CD14-positive monocyte (primary cell): Measurements from ENCODE around the gene ZNF22. TPM values are rescaled to one million over a fixed set of nuclear protein-coding genes. Genes with fewer than 3 reads are reported as not detected.

Experiments used
- DNase-seq, 3 donors: peaks; one replicate each; pipeline ENCODE4 v3.0.0-alpha.2; 2011 to 2022
- H2AFZ ChIP-seq: 2 replicates; pipeline ENCODE4 v1.6.0; 2012; ENCODE audit warnings: mild to moderate bottlenecking, low read depth, low read length, inconsistent platforms; ENCODE audit not compliant: insufficient read depth, poor library complexity, severe bottlenecking
- H3K27ac ChIP-seq, 2 donors: 1 replicate in 1 of 2; 2 replicates in 1 of 2; pipeline ENCODE4 v1.5.1; 2012 to 2013; ENCODE audit warnings: low read length in 2 of 2, control low read depth in 1 of 2, inconsistent platforms in 1 of 2, low read depth in 1 of 2, mild to moderate bottlenecking in 1 of 2
- H3K27me3 ChIP-seq, 2 donors: one replicate each; pipeline versions ENCODE4 v1.6.0 to v1.6.1; 2011 to 2013; ENCODE audit warnings: low read length in 2 of 2; ENCODE audit not compliant: control insufficient read depth in 2 of 2, insufficient read depth in 2 of 2
- H3K36me3 ChIP-seq, 2 donors: replicated peaks in 1 of 2; 1 replicate in 1 of 2; 2 replicates in 1 of 2; pipeline versions ENCODE4 v1.5.1 to v1.6.1; 2012 to 2013; ENCODE audit warnings: low read length in 2 of 2, control low read depth in 1 of 2, inconsistent platforms in 1 of 2, mild to moderate bottlenecking in 1 of 2; ENCODE audit not compliant: insufficient read depth in 2 of 2, control insufficient read depth in 1 of 2
- H3K4me1 ChIP-seq, 2 donors: 1 replicate in 1 of 2; 2 replicates in 1 of 2; pipeline versions ENCODE4 v1.5.1 to v1.6.1; 2012 to 2013; ENCODE audit warnings: low read length in 2 of 2, control low read depth in 1 of 2, inconsistent platforms in 1 of 2, mild to moderate bottlenecking in 1 of 2, moderate library complexity in 1 of 2; ENCODE audit not compliant: insufficient read depth in 2 of 2, control insufficient read depth in 1 of 2
- H3K4me2 ChIP-seq: replicated peaks from 2 replicates; pipeline ENCODE3; 2012; ENCODE audit warnings: low read length, moderate library complexity, mild to moderate bottlenecking; ENCODE audit not compliant: poor library complexity, severe bottlenecking; ENCODE audit errors: extremely low read depth
- H3K4me3 ChIP-seq, 3 experiments: fragments of 200-600 bp in 1 of 3; sonication (generic) in 1 of 3; replicated peaks in 1 of 3; 1 replicate in 2 of 3; 2 replicates in 1 of 3; pipeline ENCODE4 v1.5.1; 2011 to 2013; ENCODE audit warnings: low read length in 3 of 3, mild to moderate bottlenecking in 3 of 3, control low read depth in 2 of 3, low read depth in 2 of 3, inconsistent platforms in 1 of 3, moderate library complexity in 1 of 3
- H3K79me2 ChIP-seq: 2 replicates; pipeline ENCODE4 v1.6.0; 2012; ENCODE audit warnings: mild to moderate bottlenecking, control low read depth, inconsistent platforms, low read length, moderate library complexity; ENCODE audit not compliant: insufficient read depth
- H3K9ac ChIP-seq: 2 replicates; pipeline ENCODE4 v1.6.0; 2017; ENCODE audit warnings: low read length, mild to moderate bottlenecking; ENCODE audit not compliant: insufficient read depth, poor library complexity, severe bottlenecking
- H3K9me3 ChIP-seq, 2 donors: replicated peaks in 1 of 2; 1 replicate in 1 of 2; 2 replicates in 1 of 2; pipeline versions ENCODE4 v1.5.1 to v1.6.1; 2012 to 2013; ENCODE audit warnings: low read length in 2 of 2, control low read depth in 1 of 2; ENCODE audit not compliant: control insufficient read depth in 1 of 2, insufficient read depth in 1 of 2
- H4K20me1 ChIP-seq: 2 replicates; pipeline ENCODE4 v1.6.0; 2012; ENCODE audit warnings: mild to moderate bottlenecking, low read length, control low read depth, moderate library complexity; ENCODE audit not compliant: insufficient read depth
- H3K27ac Mint-ChIP-seq, 7 donors: one replicate each; pipeline ENCODE4 v1.8.0; 2020; ENCODE audit warnings: mild to moderate bottlenecking in 7 of 7, mixed read lengths in 7 of 7, moderate library complexity in 6 of 7, inconsistent platforms in 2 of 7
- H3K27me3 Mint-ChIP-seq, 3 donors: one replicate each; pipeline ENCODE4 v1.8.0; 2021 to 2022; ENCODE audit warnings: low read depth in 3 of 3, mild to moderate bottlenecking in 3 of 3, mixed read lengths in 3 of 3, moderate library complexity in 3 of 3, inconsistent platforms in 1 of 3
- H3K36me3 Mint-ChIP-seq, 2 donors: one replicate each; pipeline ENCODE4 v1.8.0; 2020; ENCODE audit warnings: mixed read lengths in 2 of 2, inconsistent platforms in 1 of 2, mild to moderate bottlenecking in 1 of 2
- H3K4me1 Mint-ChIP-seq: one replicate; pipeline ENCODE4 v1.8.0; 2020; ENCODE audit warnings: mild to moderate bottlenecking, mixed read lengths
- H3K4me3 Mint-ChIP-seq, 2 donors: one replicate each; pipeline ENCODE4 v1.8.0; 2020; ENCODE audit warnings: mild to moderate bottlenecking in 2 of 2, mixed read lengths in 2 of 2, moderate library complexity in 1 of 2
- H3K9me3 Mint-ChIP-seq, 7 donors: one replicate each; pipeline ENCODE4 v1.8.0; 2020 to 2022; ENCODE audit warnings: mixed read lengths in 7 of 7, mild to moderate bottlenecking in 6 of 7, moderate library complexity in 6 of 7, inconsistent platforms in 2 of 7
- WGBS: methylation state at CpG from one replicate; pipeline ENCODE4 v1.1.5; 2013; ENCODE audit warnings: missing lambda C conversion rate; ENCODE audit not compliant: insufficient coverage; 5-methylcytosine and 5-hydroxymethylcytosine counted together
- intact Hi-C, 2 donors: fragments of 100-400 bp; cut with micrococcal nuclease; formaldehyde crosslinking; loops; one replicate each; pipeline versions ENCODE4 v1.15.0 to v1.15.1; 2023
- polyA plus RNA-seq, 3 donors: library from polyadenylated mRNA; depleted of rRNA in 1 of 3; unstranded in 2 of 3; stranded (reverse) in 1 of 3; fragments of 300-500 nt in 2 of 3; fragments of >200 nt in 1 of 3; fragmentation: Illumina TruSeq in 2 of 3; gene quantifications; 1 replicate in 2 of 3; 2 replicates in 1 of 3; pipeline ENCODE4 v1.2.3, GENCODE V29; 2012 to 2021
- TF ChIP-seq, protein P1 (sequence below): fragments of 200-600 bp; IDR thresholded peaks from one replicate; pipeline ENCODE4 v1.8.0; 2022; ENCODE audit warnings: antibody characterized with exemption, mild to moderate bottlenecking

The ZNF22 gene
- polyA plus RNA-seq, 3 donors: 4.1 to 14.6 (median 10.4) TPM

DNA sequence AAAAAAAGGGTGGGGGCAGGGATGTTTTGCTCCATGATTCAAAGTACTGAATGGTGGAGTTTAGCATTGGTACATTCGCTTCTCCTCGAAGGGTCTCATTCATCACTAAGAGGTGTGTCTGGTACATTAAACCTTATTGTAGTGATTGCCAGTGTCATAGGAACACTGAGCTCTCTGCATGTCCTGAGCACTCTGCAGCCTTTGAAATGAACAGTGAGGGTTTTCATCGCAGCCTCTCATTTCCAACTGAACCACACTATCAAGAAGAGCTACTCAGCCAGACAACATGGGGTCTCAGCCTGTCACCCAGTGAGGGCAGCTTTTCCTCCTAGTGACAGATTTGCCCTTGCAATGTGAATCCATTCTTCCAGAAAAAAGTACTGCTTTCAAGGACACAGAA is 14.5 kb upstream of the ZNF22 start:
- intact Hi-C loops: no loop called here
- 100% methylated on average over 2 of the region's 3 CpGs for WGBS
- Histone ChIP-seq H3K27ac (no peak overlapping the region), H3K9me3 (no peaks in the 10 kb centered on the region), H3K4me2 (no peak overlapping the region), H3K27me3 (no peaks in the 10 kb centered on the region), H4K20me1 (peaks cover 98% of the 10 kb centered on the region), H2AFZ (no peak overlapping the region), H3K4me3 (no peak overlapping the region), H3K9ac (no peak overlapping the region), H3K36me3 (peaks cover 99 to 100% of the 10 kb centered on the region in 2 donors), H3K4me1 (no peaks in the 10 kb centered on the region), H3K79me2 (peaks cover 19% of the 10 kb centered on the region)
- H3K27ac Mint-ChIP-seq: no peak overlapping the region
- peaks cover 0 to 2% (median 0%) of the 10 kb centered on the region in 3 donors for H3K27me3 Mint-ChIP-seq
- DNase-seq: no peak
- H3K9me3 Mint-ChIP-seq: no peaks in the 10 kb centered on the region
- H3K36me3 Mint-ChIP-seq: peaks cover 96 to 100% of the 10 kb centered on the region in 2 donors
- no peaks in the 10 kb centered on the region for H3K4me1 Mint-ChIP-seq
- TF ChIP-seq, protein P1, sequence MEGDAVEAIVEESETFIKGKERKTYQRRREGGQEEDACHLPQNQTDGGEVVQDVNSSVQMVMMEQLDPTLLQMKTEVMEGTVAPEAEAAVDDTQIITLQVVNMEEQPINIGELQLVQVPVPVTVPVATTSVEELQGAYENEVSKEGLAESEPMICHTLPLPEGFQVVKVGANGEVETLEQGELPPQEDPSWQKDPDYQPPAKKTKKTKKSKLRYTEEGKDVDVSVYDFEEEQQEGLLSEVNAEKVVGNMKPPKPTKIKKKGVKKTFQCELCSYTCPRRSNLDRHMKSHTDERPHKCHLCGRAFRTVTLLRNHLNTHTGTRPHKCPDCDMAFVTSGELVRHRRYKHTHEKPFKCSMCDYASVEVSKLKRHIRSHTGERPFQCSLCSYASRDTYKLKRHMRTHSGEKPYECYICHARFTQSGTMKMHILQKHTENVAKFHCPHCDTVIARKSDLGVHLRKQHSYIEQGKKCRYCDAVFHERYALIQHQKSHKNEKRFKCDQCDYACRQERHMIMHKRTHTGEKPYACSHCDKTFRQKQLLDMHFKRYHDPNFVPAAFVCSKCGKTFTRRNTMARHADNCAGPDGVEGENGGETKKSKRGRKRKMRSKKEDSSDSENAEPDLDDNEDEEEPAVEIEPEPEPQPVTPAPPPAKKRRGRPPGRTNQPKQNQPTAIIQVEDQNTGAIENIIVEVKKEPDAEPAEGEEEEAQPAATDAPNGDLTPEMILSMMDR: no peak
- H3K4me3 Mint-ChIP-seq: no peak overlapping the region

DNA sequence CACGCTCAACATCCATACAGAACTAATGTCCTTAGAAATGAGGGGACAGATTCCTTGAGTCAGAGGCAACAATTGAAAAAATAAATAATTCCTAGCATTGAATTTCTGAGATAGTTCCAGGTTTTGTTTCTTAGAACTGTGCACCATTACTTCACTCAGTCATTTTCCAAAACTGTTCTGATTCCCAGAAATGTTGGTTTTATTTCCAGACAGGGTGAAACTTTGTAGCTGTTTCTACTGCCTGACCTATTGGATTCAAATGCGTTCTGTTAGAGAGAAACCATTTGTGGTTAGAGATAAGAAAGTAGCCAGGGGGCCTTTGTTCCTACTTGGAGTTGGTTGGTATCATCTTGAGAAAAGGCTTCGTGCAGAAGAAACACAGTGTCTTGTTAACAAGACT is 14.1 kb upstream of the ZNF22 start:
- Histone ChIP-seq H3K9ac (no peak overlapping the region), H3K9me3 (no peaks in the 10 kb centered on the region), H3K4me3 (no peak overlapping the region), H4K20me1 (peaks cover 96% of the 10 kb centered on the region), H3K4me2 (no peak overlapping the region), H3K36me3 (peaks cover 100% of the 10 kb centered on the region in 2 donors), H3K79me2 (peaks cover 14% of the 10 kb centered on the region), H3K27ac (no peak overlapping the region), H2AFZ (no peak overlapping the region), H3K27me3 (no peaks in the 10 kb centered on the region), H3K4me1 (no peaks in the 10 kb centered on the region)
- H3K27ac Mint-ChIP-seq: no peak overlapping the region
- peaks cover 96 to 100% of the 10 kb centered on the region in 2 donors for H3K36me3 Mint-ChIP-seq
- no peaks in the 10 kb centered on the region for H3K9me3 Mint-ChIP-seq
- intact Hi-C loops: no loop called here
- no peak for DNase-seq
- TF ChIP-seq, protein P1: no peak
- no peak overlapping the region for H3K4me3 Mint-ChIP-seq
- 8% methylated on average over 1 of the region's 3 CpGs for WGBS
- H3K27me3 Mint-ChIP-seq: peaks cover 0 to 2% (median 0%) of the 10 kb centered on the region in 3 donors
- H3K4me1 Mint-ChIP-seq: no peaks in the 10 kb centered on the region
